Measurements from ENCODE around the gene TREML4. TPM values are rescaled to one million over a fixed set of nuclear protein-coding genes. Genes with fewer than 3 reads are reported as not detected.
A peak's percentile ranks its signal among the peaks of the same experiment; 100 is the strongest.

TREML4 gene
- total and polyA plus RNA-seq, 10 of the 15 experiments (the other 5 are each of a cell fraction or from before 2014, with no cell fraction given) = not detected

DNA sequence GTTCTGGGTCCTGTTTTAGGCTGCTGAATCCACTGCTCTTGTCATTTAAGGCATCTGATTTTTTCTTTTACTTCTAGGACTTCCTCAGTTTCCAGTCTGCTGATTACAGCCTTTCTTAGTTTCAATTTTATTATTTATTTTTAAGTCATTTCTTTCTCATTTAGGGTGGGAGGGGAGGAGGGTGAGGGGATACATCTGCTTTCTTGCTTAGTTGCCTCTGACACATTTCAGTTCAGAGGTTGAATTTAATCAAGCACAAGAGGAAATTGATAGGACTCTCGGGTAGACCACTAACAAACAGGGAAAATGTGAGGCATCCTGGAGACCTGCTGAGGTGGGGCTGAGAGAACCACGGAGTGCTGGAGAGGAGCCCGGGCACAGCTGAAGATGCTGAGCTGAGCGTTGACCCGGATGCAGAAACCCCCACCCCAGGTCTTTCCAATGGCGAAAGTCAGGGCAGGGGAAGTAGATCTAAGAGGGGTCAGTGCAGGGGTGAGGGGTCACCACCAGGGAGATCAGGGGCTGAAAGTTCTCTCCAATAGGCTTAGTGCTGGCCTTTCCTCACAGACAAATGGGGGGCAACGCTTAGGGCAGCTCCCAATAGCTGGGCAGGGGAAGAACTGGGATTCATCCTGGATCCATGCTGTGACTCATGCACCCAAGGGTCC, 19.6 kb upstream of the TREML4 start (continued):
- TF ChIP-seq ASH2L (IDR thresholded peaks at IDR 0.05; ENCODE audit: borderline replicate concordance, low read depth) = no peak
- TF ChIP-seq YY1 (IDR thresholded peaks at IDR 0.05; ENCODE audit: low read depth, low read length) = no peak
- no peak for TF ChIP-seq SREBF1 (IDR thresholded peaks at IDR 0.05; ENCODE audit: low read length)
- no peak for TF ChIP-seq SP1 (IDR thresholded peaks at IDR 0.05; ENCODE audit: low read depth, low read length)
- peak; percentile 75 for TF ChIP-seq NR2C1 (IDR thresholded peaks at IDR 0.05)
- TF ChIP-seq GABPA (IDR thresholded peaks at IDR 0.05; ENCODE audit: low read depth) = peak; percentile 53
- TF ChIP-seq CBX5 (IDR thresholded peaks at IDR 0.05; ENCODE audit: low read depth) = no peak

GRCh38 chr6:41209547-41210320, 18.4 kb upstream of the TREML4 start:
- H2AFZ ChIP-seq (ENCODE audit: control insufficient read depth, low read depth, low read length) = peak overlapping the region; percentile 12; the same call in 1 of the 2 replicates
- ChIA-PET RAD21 (ENCODE audit: unreplicated experiment) (interaction anchor here (1.1 kb wide), 1 partner anchor 98 kb away, joined by 3 read pairs; no protein-coding TSS in a partner anchor), CTCF (interaction anchor here (0.5 to 1.5 kb wide), 3 partner anchors 10 to 110 kb away, joined by 3 read pairs; no protein-coding TSS in a partner anchor), SMC1A (ENCODE audit: uncharacterized antibody, unreplicated experiment) (interaction anchor here (0.7 kb wide), 1 partner anchor 9 kb away, joined by 3 read pairs; the partner anchor contains the start of gene TREML2), POLR2A (no interaction called here)
- no peak for FAIRE-seq
- H3K79me2 ChIP-seq (ENCODE audit: control insufficient read depth, insufficient read depth, low read length) = no peaks in the 10 kb centered on the region
- peaks cover 3% of the 10 kb centered on the region; the same call in 2 of the 3 replicates for H3K9me3 ChIP-seq (replicated peaks; ENCODE audit: control insufficient read depth, insufficient read depth, low read length)
- WGBS (ENCODE audit: insufficient coverage, insufficient replicate concordance, low lambda C conversion rate, missing lambda C conversion rate) = 86% methylated on average over 5 of the region's 5 CpGs
- in situ Hi-C loops (cut with MboI) (no loop called here), intact Hi-C loops (cut with micrococcal nuclease; ENCODE audit: unreplicated experiment) (no loop called here)
- no peak for TF ChIP-seq HDGF (IDR thresholded peaks at IDR 0.05)
- TF ChIP-seq MAX (IDR thresholded peaks at IDR 0.05; ENCODE audit: low read depth, low read length) = no peak
- no peak for TF ChIP-seq GABPA (IDR thresholded peaks at IDR 0.05; ENCODE audit: low read depth)
- TF ChIP-seq SUPT20H (IDR thresholded peaks at IDR 0.05; ENCODE audit: borderline replicate concordance, control insufficient read depth, low read depth, low read length) = no peak
- no peak for TF ChIP-seq CBX3 (IDR thresholded peaks at IDR 0.05; ENCODE audit: borderline replicate concordance, low read depth)
- no peak for TF ChIP-seq RFX5 (IDR thresholded peaks at IDR 0.05; ENCODE audit: low read depth, low read length)
- no peak overlapping the region for H3K4me3 ChIP-seq
- no TSS peak for BruUV-seq (replicated peaks)
- peaks cover 17% of the 10 kb centered on the region for H3K4me1 ChIP-seq (ENCODE audit: control insufficient read depth, insufficient read depth, low read length)
- no peak overlapping the region for H3K27ac ChIP-seq (ENCODE audit: control insufficient read depth, insufficient read depth)
- no peak overlapping the region for H3K9ac ChIP-seq (ENCODE audit: control insufficient read depth, insufficient read depth, low read length)
- ATAC-seq = no peak
- no peak for DNase-seq (ENCODE audit: low read depth, low spot score)
- H3K27me3 ChIP-seq (replicated peaks in 1 of 2; ENCODE audit: control insufficient read depth in 2 of 2, insufficient read depth in 2 of 2, low read length in 1 of 2) = no peaks in the 10 kb centered on the region
- no peaks in the 10 kb centered on the region for H3K36me3 ChIP-seq (ENCODE audit: control insufficient read depth in 2 of 2, insufficient read depth in 2 of 2, low read length in 1 of 2)
- no peaks in the 10 kb centered on the region for H4K20me1 ChIP-seq (ENCODE audit: control insufficient read depth, insufficient read depth)
- no peak overlapping the region for H3K4me2 ChIP-seq (ENCODE audit: control insufficient read depth, insufficient read depth)
